Fibroblast of villous mesenchyme (primary cell): Measurements from ENCODE around the gene CEBPZ. TPM values are rescaled to one million over a fixed set of nuclear protein-coding genes. Genes with fewer than 3 reads are reported as not detected.
A peak's percentile ranks its signal among the peaks of the same experiment; 100 is the strongest.
"Not testable (repeated sequence)": the region's sequence is repeated elsewhere in the genome, so short reads cannot be mapped to it uniquely, and the experiment has no call there.

Experiments
- DNase-seq: peaks from one replicate; pipeline ENCODE4 v3.0.0-alpha.2; 2010; ENCODE audit warnings: low read depth
- H3K4me3 ChIP-seq: 2 replicates; pipeline ENCODE4 v1.5.1; 2011; ENCODE audit warnings: low read depth, mild to moderate bottlenecking, low read length
- total RNA-seq: library from RNA; depleted of rRNA; stranded (reverse); fragments of >200 nt; gene quantifications from 2 replicates; pipeline ENCODE4 v1.2.3, GENCODE V29; 2012
- TF ChIP-seq, protein P1 (sequence below): IDR thresholded peaks from 2 replicates; pipeline ENCODE4 v1.5.1; 2012; ENCODE audit warnings: low read depth, mild to moderate bottlenecking, low read length; ENCODE audit not compliant: insufficient read depth

The CEBPZ gene
- total RNA-seq, 1 donor: 44.9 TPM

DNA sequence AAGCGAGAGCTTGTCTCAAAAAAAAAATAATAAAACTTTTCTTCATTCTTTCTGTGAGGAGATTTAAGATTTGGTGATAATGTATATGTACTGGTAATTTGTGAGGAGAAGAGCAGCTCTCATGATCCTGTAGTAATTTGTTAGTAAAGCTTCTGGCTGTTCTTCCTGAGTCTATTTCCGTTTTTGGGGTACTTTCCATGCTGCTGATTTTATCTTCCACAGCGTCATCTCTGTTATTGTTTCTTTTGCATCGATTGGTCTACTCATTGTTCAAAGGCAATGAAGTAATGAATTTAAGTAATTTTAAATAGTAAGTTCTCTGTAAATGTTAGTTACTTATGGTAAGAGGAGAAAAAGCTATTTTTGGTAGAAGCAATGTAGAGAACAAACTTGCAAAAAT, 12.0 kb upstream of the CEBPZ start:
- no peak for DNase-seq
- no peak overlapping the region for H3K4me3 ChIP-seq
- TF ChIP-seq, protein P1, sequence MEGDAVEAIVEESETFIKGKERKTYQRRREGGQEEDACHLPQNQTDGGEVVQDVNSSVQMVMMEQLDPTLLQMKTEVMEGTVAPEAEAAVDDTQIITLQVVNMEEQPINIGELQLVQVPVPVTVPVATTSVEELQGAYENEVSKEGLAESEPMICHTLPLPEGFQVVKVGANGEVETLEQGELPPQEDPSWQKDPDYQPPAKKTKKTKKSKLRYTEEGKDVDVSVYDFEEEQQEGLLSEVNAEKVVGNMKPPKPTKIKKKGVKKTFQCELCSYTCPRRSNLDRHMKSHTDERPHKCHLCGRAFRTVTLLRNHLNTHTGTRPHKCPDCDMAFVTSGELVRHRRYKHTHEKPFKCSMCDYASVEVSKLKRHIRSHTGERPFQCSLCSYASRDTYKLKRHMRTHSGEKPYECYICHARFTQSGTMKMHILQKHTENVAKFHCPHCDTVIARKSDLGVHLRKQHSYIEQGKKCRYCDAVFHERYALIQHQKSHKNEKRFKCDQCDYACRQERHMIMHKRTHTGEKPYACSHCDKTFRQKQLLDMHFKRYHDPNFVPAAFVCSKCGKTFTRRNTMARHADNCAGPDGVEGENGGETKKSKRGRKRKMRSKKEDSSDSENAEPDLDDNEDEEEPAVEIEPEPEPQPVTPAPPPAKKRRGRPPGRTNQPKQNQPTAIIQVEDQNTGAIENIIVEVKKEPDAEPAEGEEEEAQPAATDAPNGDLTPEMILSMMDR: no peak

DNA sequence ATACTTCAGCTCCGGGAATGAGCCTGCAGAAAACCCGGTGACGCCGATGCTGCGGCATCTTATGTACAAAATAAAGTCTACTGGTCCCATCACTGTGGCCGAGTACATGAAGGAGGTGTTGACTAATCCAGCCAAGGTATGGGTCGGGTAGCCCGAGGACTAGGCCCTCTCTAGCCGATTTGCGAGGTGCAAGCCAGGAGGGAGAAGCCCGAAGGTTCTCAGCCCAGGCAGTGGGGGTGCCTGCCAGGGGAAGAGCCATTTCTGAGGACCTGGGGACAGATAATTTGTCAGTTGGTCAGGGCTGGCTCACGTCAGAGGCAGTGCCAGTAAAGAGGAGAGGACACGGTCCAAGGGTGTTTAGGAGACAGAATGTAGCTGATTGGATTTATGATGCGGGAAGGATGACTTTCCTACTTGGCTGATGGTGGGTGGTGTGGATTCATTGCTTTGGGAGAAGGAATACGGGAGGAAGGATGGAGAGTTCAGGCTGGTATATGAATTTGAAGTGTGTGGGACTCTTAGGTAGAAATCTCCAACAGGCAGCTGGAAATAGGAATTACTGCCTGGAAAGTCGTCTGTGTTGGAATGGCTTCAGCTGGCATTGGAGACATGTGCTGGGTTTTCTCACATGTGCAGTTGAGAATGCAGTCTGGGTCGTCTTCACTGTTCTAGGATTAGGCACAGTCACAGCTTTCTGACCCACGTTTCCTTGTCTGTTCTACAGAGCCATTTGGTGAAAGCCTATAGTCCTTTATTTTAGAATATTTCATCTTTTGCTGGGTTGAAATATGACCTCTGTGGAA, 936 bp upstream of the CEBPZ start:
- DNase-seq: peak; percentile 33
- H3K4me3 ChIP-seq: peak overlapping the region; percentile 77
- TF ChIP-seq, protein P1: no peak

DNA sequence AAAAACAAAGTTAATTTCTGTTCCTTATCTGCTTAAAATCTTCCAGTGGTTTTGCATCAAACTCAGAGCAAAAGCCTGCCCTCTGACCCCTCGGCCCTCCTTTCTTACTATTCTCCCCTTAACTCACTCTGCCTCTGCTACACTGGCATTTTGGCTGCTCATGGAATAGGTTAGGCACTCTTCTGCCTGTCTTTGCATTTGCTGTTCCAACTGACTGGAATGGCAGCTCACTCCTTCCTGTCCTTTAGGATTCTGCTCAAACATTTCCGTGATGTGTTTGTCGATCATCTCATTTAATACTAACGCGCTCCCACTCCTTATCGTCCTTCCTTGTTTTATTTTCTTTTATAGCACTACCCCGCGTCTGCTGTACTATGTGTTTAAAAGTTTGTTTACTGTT, 815 bp downstream of the CEBPZ start:
- H3K4me3 ChIP-seq: peak overlapping the region; percentile 77
- TF ChIP-seq, protein P1: no peak
- DNase-seq: peak; percentile 8

DNA sequence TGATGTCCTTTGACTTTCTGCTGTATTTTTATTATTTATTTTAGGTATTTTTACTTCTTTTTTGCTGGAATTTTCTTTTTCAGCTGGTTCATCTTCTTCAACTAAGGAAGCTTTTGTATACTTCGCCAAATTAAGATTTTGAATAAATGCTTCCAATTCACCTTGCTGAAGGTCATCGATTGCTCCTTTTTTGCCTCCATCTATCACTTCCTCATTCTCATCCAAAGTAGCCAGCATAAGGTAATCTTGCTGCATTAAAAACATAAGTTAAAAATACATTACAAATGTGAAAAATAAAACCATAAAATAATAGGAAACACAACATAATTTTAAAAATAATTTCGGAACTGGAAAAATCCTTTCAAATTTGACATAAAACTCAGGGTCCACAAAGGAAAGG, 2.6 kb downstream of the CEBPZ start:
- H3K4me3 ChIP-seq: no peak overlapping the region
- no peak for DNase-seq
- TF ChIP-seq, protein P1: no peak

DNA sequence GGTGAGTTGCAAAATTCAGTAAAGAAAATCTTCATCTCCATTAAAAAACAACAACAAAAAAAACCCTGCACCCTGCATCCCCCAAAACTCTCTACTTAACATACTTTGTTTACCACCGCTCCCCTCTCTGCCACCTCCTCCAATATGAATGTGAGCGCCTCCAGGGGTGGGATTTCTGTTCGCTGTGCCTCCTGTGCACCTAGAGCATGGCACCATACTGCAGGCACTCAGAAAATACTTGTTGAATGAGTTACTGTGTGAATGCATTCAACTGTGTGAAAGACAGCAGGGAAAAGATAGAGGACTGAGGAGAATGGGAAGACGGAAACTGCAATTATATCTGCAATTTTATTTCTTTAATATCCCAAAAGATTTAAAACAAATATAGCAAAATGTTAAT, 4.5 kb downstream of the CEBPZ start:
- TF ChIP-seq, protein P1: no peak
- no peak overlapping the region for H3K4me3 ChIP-seq
- DNase-seq: no peak

DNA sequence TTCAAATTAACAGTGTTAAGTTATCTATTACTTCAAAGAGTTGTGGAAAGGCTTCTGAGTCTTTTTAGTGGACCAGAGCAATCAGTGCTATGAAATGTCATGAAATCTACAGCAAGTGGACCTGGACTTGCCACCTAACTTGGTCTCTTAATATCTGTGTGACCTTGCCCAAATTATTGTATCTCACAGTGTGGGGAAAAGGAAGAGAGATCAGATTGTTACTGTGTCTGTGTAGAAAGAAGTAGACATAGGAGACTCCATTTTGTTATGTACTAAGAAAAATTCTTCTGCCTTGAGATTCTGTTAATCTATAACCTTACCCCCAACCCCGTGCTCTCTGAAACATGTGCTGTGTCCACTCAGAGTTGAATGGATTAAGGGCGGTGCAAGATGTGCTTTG, 6.3 kb downstream of the CEBPZ start:
- not testable (repeated sequence) for H3K4me3 ChIP-seq, DNase-seq

DNA sequence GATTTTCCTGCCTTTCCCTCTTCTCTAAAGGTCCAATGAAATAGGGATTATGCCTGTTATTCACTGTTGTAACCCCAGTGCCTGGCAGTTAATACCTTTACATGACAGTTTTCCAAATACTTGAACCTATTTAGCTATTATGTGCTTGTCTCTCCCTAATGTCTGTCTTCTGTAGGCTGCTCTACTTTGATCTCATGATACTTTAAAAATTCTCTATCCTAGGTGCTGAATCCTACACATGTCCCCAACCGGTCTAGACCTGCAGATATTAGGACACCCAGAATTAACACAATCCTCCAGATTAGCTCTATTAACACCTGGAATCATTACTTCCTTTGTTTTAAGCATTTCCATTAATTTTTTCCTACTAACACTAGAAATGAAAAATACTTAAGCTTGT, 7.3 kb downstream of the CEBPZ start:
- DNase-seq: no peak
- H3K4me3 ChIP-seq: no peak overlapping the region
- TF ChIP-seq, protein P1: no peak
